ENCODE measurements around the gene ABLIM1.

Gene ABLIM1

GRCh38 chr10:114548662-114549061, 109.4 kb downstream of the ABLIM1 start:
- Histone ChIP-seq H3K27ac (ENCODE audit: low read length) (no peak overlapping the region), H3K9ac (ENCODE audit: low read length) (no peak overlapping the region), H3K79me2 (ENCODE audit: low read length) (no peaks in the 10 kb centered on the region), H3K36me3 (replicated peaks; ENCODE audit: insufficient read depth, low read length) (no peaks in the 10 kb centered on the region), H3F3A (ENCODE audit: insufficient read depth, low read length) (peaks cover 7% of the 10 kb centered on the region; the same call in 1 of the 2 replicates), H3K27me3 (replicated peaks; ENCODE audit: insufficient read depth, low read length) (no peaks in the 10 kb centered on the region), H3K9me2 (replicated peaks; ENCODE audit: insufficient read depth, low read length) (no peaks in the 10 kb centered on the region), H3K9me3 (replicated peaks; ENCODE audit: insufficient read depth, low read length) (no peaks in the 10 kb centered on the region), H3K4me2 (ENCODE audit: low read depth, low read length) (no peak overlapping the region), H4K20me1 (ENCODE audit: insufficient read depth, low read length) (no peaks in the 10 kb centered on the region), H3K4me3 (ENCODE audit: low read length) (no peak overlapping the region), H3K4me1 (ENCODE audit: low read length) (peaks cover 16% of the 10 kb centered on the region), H2AFZ (ENCODE audit: low read length) (no peak overlapping the region)
- TF ChIP-seq EZH2 (optimal IDR thresholded peaks at IDR 0.05; ENCODE audit: low read depth, low read length) (no peak), CTCF (IDR thresholded peaks at IDR 0.05; ENCODE audit: low read length) (peak; percentile 31), EZH2phosphoT487 (IDR thresholded peaks at IDR 0.05; ENCODE audit: low read length) (no peak)
- no peak for DNase-seq

DNA sequence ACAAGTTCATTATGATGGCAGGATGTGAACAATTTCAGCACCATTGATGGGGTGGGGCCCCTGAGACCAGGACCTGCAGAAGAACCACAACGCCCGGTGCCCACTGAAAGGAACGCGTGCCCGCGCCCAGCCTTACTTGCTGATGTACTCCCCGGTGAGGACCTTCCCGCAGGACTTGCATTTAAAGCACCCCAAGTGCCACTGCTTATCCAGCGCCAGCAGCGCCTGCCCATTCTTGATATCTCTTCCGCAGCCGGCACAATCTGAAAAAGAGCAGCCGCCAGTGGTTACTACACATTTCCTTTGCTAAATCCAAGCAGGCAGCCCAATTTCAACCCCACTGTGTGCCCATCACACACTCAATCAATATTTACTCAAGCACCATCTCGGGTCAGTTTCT, 110.6 kb downstream of the ABLIM1 start:
- Histone ChIP-seq H3K4me1 (ENCODE audit: low read length) (peaks cover 18% of the 10 kb centered on the region), H3K4me3 (ENCODE audit: low read length) (no peak overlapping the region), H3K27me3 (replicated peaks; ENCODE audit: insufficient read depth, low read length) (no peaks in the 10 kb centered on the region), H2AFZ (ENCODE audit: low read length) (no peak overlapping the region), H4K20me1 (ENCODE audit: insufficient read depth, low read length) (no peaks in the 10 kb centered on the region), H3F3A (ENCODE audit: insufficient read depth, low read length) (peaks cover 7% of the 10 kb centered on the region; the same call in 1 of the 2 replicates), H3K9me3 (replicated peaks; ENCODE audit: insufficient read depth, low read length) (no peaks in the 10 kb centered on the region), H3K4me2 (ENCODE audit: low read depth, low read length) (no peak overlapping the region), H3K36me3 (replicated peaks; ENCODE audit: insufficient read depth, low read length) (no peaks in the 10 kb centered on the region), H3K27ac (ENCODE audit: low read length) (no peak overlapping the region), H3K9ac (ENCODE audit: low read length) (no peak overlapping the region), H3K79me2 (ENCODE audit: low read length) (no peaks in the 10 kb centered on the region), H3K9me2 (replicated peaks; ENCODE audit: insufficient read depth, low read length) (no peaks in the 10 kb centered on the region)
- no peak for TF ChIP-seq EZH2 (optimal IDR thresholded peaks at IDR 0.05; ENCODE audit: low read depth, low read length)
- TF ChIP-seq CTCF (IDR thresholded peaks at IDR 0.05; ENCODE audit: low read length), result no peak
- no peak for TF ChIP-seq EZH2phosphoT487 (IDR thresholded peaks at IDR 0.05; ENCODE audit: low read length)
- no peak for DNase-seq

GRCh38 chr10:114547056-114547455, 111.0 kb downstream of the ABLIM1 start:
- no peaks in the 10 kb centered on the region for H3K9me3 ChIP-seq (replicated peaks; ENCODE audit: insufficient read depth, low read length)
- H3K36me3 ChIP-seq (replicated peaks; ENCODE audit: insufficient read depth, low read length), result no peaks in the 10 kb centered on the region
- peaks cover 7% of the 10 kb centered on the region; the same call in 1 of the 2 replicates for H3F3A ChIP-seq (ENCODE audit: insufficient read depth, low read length)
- no peaks in the 10 kb centered on the region for H4K20me1 ChIP-seq (ENCODE audit: insufficient read depth, low read length)
- H3K27ac ChIP-seq (ENCODE audit: low read length), result no peak overlapping the region
- no peaks in the 10 kb centered on the region for H3K79me2 ChIP-seq (ENCODE audit: low read length)
- no peaks in the 10 kb centered on the region for H3K27me3 ChIP-seq (replicated peaks; ENCODE audit: insufficient read depth, low read length)
- H3K9ac ChIP-seq (ENCODE audit: low read length), result no peak overlapping the region
- H3K4me2 ChIP-seq (ENCODE audit: low read depth, low read length), result no peak overlapping the region
- no peak overlapping the region for H2AFZ ChIP-seq (ENCODE audit: low read length)
- no peaks in the 10 kb centered on the region for H3K9me2 ChIP-seq (replicated peaks; ENCODE audit: insufficient read depth, low read length)
- TF ChIP-seq EZH2 (optimal IDR thresholded peaks at IDR 0.05; ENCODE audit: low read depth, low read length) (no peak), CTCF (IDR thresholded peaks at IDR 0.05; ENCODE audit: low read length) (no peak), EZH2phosphoT487 (IDR thresholded peaks at IDR 0.05; ENCODE audit: low read length) (no peak)
- peaks cover 18% of the 10 kb centered on the region for H3K4me1 ChIP-seq (ENCODE audit: low read length)
- no peak overlapping the region for H3K4me3 ChIP-seq (ENCODE audit: low read length)
- no peak for DNase-seq

Measured in MM.1S (cell line).